ENCODE results near the gene ITGA5. TPM values are rescaled to one million over a fixed set of nuclear protein-coding genes. Genes with fewer than 3 reads are reported as not detected.

Gene ITGA5
- total RNA-seq, 1 donor from 2014 or later, result 688 TPM

GRCh38 chr12:54447917-54448316 is 28.9 kb upstream of the ITGA5 start:
- Mint-ChIP-seq H3K27me3 (ENCODE audit: unreplicated experiment) (peaks cover 1% of the 10 kb centered on the region), H3K4me1 (ENCODE audit: unreplicated experiment) (peaks cover 19% of the 10 kb centered on the region), H3K9me3 (ENCODE audit: unreplicated experiment) (no peaks in the 10 kb centered on the region), H3K27ac (ENCODE audit: unreplicated experiment) (no peak overlapping the region), H3K36me3 (ENCODE audit: low read depth, unreplicated experiment) (no peaks in the 10 kb centered on the region), H3K4me3 (ENCODE audit: unreplicated experiment) (no peak overlapping the region)
- no peak for DNase-seq (ENCODE audit: low spot score)
- TF ChIP-seq, protein P1, sequence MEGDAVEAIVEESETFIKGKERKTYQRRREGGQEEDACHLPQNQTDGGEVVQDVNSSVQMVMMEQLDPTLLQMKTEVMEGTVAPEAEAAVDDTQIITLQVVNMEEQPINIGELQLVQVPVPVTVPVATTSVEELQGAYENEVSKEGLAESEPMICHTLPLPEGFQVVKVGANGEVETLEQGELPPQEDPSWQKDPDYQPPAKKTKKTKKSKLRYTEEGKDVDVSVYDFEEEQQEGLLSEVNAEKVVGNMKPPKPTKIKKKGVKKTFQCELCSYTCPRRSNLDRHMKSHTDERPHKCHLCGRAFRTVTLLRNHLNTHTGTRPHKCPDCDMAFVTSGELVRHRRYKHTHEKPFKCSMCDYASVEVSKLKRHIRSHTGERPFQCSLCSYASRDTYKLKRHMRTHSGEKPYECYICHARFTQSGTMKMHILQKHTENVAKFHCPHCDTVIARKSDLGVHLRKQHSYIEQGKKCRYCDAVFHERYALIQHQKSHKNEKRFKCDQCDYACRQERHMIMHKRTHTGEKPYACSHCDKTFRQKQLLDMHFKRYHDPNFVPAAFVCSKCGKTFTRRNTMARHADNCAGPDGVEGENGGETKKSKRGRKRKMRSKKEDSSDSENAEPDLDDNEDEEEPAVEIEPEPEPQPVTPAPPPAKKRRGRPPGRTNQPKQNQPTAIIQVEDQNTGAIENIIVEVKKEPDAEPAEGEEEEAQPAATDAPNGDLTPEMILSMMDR (IDR thresholded peaks at IDR 0.05; ENCODE audit: unreplicated experiment), result no peak

DNA sequence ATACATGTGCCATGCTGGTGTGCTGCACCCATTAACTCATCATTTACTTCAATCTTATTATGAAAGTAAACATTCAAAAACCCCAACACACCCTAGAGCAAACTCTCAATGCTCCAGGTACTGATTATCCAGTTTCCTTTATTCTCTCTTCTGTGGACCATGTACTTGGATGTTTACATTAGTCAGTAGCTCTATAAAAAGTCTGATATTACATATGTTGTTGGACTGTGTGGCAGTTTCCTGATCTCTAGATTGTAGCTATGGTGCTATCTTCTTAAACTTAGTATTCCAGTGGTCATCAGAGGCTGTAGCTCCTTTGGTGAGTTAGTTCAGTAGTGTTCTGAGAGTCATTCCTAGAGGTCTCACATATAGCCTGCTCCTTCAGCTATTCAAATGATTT is 25.1 kb upstream of the ITGA5 start:
- H3K27me3 Mint-ChIP-seq (ENCODE audit: unreplicated experiment), result peaks cover 3% of the 10 kb centered on the region
- TF ChIP-seq, protein P1 (IDR thresholded peaks at IDR 0.05; ENCODE audit: unreplicated experiment), result no peak
- H3K4me1 Mint-ChIP-seq (ENCODE audit: unreplicated experiment), result peaks cover 5% of the 10 kb centered on the region
- H3K9me3 Mint-ChIP-seq (ENCODE audit: unreplicated experiment), result no peaks in the 10 kb centered on the region
- H3K4me3 Mint-ChIP-seq (ENCODE audit: unreplicated experiment), result no peak overlapping the region
- DNase-seq (ENCODE audit: low spot score), result no peak
- no peaks in the 10 kb centered on the region for H3K36me3 Mint-ChIP-seq (ENCODE audit: low read depth, unreplicated experiment)
- no peak overlapping the region for H3K27ac Mint-ChIP-seq (ENCODE audit: unreplicated experiment)

DNA sequence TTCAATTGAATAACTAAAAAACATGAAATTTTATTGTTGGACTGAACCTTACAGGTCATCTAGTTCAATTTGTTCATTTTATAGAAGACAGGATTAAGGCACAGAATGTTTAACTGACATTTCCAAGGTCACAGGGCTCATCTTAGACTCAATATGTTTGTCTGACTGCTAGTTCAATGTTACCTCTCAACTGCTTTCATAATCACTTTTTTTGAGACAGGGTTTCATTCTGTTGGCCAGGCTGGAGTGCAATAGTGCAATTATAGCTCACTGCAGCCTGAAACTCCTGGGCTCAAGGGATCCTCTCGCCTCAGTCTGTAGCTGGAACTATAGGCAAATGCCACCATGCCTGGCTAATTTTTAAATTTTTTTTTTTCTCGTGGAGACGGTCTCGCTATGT is 24.4 kb upstream of the ITGA5 start:
- Mint-ChIP-seq H3K27me3 (ENCODE audit: unreplicated experiment) (peaks cover 3% of the 10 kb centered on the region), H3K36me3 (ENCODE audit: low read depth, unreplicated experiment) (no peaks in the 10 kb centered on the region), H3K27ac (ENCODE audit: unreplicated experiment) (no peak overlapping the region), H3K9me3 (ENCODE audit: unreplicated experiment) (no peaks in the 10 kb centered on the region), H3K4me3 (ENCODE audit: unreplicated experiment) (no peak overlapping the region), H3K4me1 (ENCODE audit: unreplicated experiment) (peaks cover 13% of the 10 kb centered on the region)
- no peak for DNase-seq (ENCODE audit: low spot score)
- TF ChIP-seq, protein P1 (IDR thresholded peaks at IDR 0.05; ENCODE audit: unreplicated experiment), result no peak

- no peak overlapping the region for H3K4me3 Mint-ChIP-seq (ENCODE audit: unreplicated experiment)
- DNase-seq (ENCODE audit: low spot score), result no peak
- H3K9me3 Mint-ChIP-seq (ENCODE audit: unreplicated experiment), result no peaks in the 10 kb centered on the region
- H3K4me1 Mint-ChIP-seq (ENCODE audit: unreplicated experiment), result peaks cover 13% of the 10 kb centered on the region
- H3K27me3 Mint-ChIP-seq (ENCODE audit: unreplicated experiment), result peaks cover 3% of the 10 kb centered on the region
- no peak overlapping the region for H3K27ac Mint-ChIP-seq (ENCODE audit: unreplicated experiment)
- TF ChIP-seq, protein P1 (IDR thresholded peaks at IDR 0.05; ENCODE audit: unreplicated experiment), result no peak
- no peaks in the 10 kb centered on the region for H3K36me3 Mint-ChIP-seq (ENCODE audit: low read depth, unreplicated experiment)
Observed at GRCh38 chr12:54442961-54443360, 23.9 kb upstream of the ITGA5 start.

DNA sequence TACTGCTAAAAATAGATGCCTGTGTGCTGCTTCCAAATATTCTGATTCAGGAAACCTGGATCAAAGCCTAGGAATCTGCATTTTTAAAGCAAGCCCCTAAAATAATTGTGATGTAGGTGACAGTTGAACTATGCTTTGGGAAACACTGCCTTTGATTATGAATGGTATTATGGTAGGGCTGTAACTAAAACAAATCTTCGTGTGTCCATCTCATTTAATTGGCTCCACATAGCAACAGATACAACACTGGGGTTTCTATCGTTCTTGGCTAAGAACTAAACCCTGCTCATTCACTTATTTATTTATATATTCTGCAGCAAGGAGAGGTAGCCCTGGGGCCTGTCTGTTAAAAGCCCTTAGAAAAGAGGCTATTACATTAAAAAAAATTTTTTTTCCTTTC is 23.0 kb upstream of the ITGA5 start:
- peaks cover 5% of the 10 kb centered on the region for H3K27me3 Mint-ChIP-seq (ENCODE audit: unreplicated experiment)
- TF ChIP-seq, protein P1 (IDR thresholded peaks at IDR 0.05; ENCODE audit: unreplicated experiment), result no peak

More for the DNA sequence above, 23.0 kb upstream of the ITGA5 start:
- Mint-ChIP-seq H3K36me3 (ENCODE audit: low read depth, unreplicated experiment) (no peaks in the 10 kb centered on the region), H3K4me3 (ENCODE audit: unreplicated experiment) (no peak overlapping the region), H3K9me3 (ENCODE audit: unreplicated experiment) (no peaks in the 10 kb centered on the region), H3K4me1 (ENCODE audit: unreplicated experiment) (peaks cover 13% of the 10 kb centered on the region), H3K27ac (ENCODE audit: unreplicated experiment) (no peak overlapping the region)
- no peak for DNase-seq (ENCODE audit: low spot score)

All from endothelial cell (in vitro differentiated cells).